GM06990 (cell line): ENCODE data around the gene RARA.
"Not testable (repeated sequence)": the region's sequence is repeated elsewhere in the genome, so short reads cannot be mapped to it uniquely, and the experiment has no call there.

Experiments
- DNase-seq: peaks from one replicate; pipeline ENCODE4 v3.0.0-alpha.2; 2011; ENCODE audit not compliant: insufficient read length; ENCODE audit errors: extremely low read depth
- H3K27me3 ChIP-seq: replicated peaks from 2 replicates; pipeline ENCODE4 v1.6.0; 2011; ENCODE audit warnings: low read length; ENCODE audit not compliant: control insufficient read depth, insufficient read depth
- H3K36me3 ChIP-seq: 2 replicates; pipeline ENCODE4 v1.5.1; 2011; ENCODE audit warnings: low read length; ENCODE audit not compliant: control insufficient read depth, insufficient read depth
- H3K4me3 ChIP-seq: replicated peaks from 2 replicates; pipeline ENCODE4 v1.5.1; 2011; ENCODE audit warnings: low read depth, mild to moderate bottlenecking, control low read depth, low read length
- CTCF ChIP-seq: IDR thresholded peaks from 2 replicates; pipeline ENCODE4 v1.5.1; 2011; ENCODE audit warnings: low read length, control low read depth, mild to moderate bottlenecking, inconsistent platforms; ENCODE audit not compliant: insufficient read depth, poor library complexity, severe bottlenecking

The RARA gene

GRCh38 chr17:40373324-40373723 lies 64.3 kb downstream of the RARA start:
- TF ChIP-seq CTCF, result no peak
- Histone ChIP-seq H3K27me3 (no peaks in the 10 kb centered on the region), H3K36me3 (no peaks in the 10 kb centered on the region), H3K4me3 (no peak overlapping the region)
- DNase-seq, result no peak

- Histone ChIP-seq H3K36me3 (no peaks in the 10 kb centered on the region), H3K27me3 (no peaks in the 10 kb centered on the region), H3K4me3 (no peak overlapping the region)
- no peak for DNase-seq
- TF ChIP-seq CTCF, result no peak
Measured at GRCh38 chr17:40373999-40374398, 65.0 kb downstream of the RARA start.

GRCh38 chr17:40374821-40375498 lies 66.0 kb downstream of the RARA start:
- Histone ChIP-seq H3K36me3 (no peaks in the 10 kb centered on the region), H3K4me3 (no peak overlapping the region), H3K27me3 (no peaks in the 10 kb centered on the region)
- TF ChIP-seq CTCF, result no peak
- no peak for DNase-seq

GRCh38 chr17:40375786-40376185 lies 66.8 kb downstream of the RARA start:
- DNase-seq, H3K36me3 ChIP-seq, H3K4me3 ChIP-seq, H3K27me3 ChIP-seq: not testable (repeated sequence)

GRCh38 chr17:40376541-40376940 lies 67.6 kb downstream of the RARA start:
- not testable (repeated sequence) for DNase-seq, H3K27me3 ChIP-seq, H3K36me3 ChIP-seq, H3K4me3 ChIP-seq

- H3K4me3 ChIP-seq, result no peak overlapping the region
- no peaks in the 10 kb centered on the region for H3K36me3 ChIP-seq
- no peaks in the 10 kb centered on the region for H3K27me3 ChIP-seq
- DNase-seq, result no peak
- TF ChIP-seq CTCF, result no peak
Measured at GRCh38 chr17:40377832-40378231, 68.9 kb downstream of the RARA start.

GRCh38 chr17:40378966-40379365 lies 70.0 kb downstream of the RARA start:
- Histone ChIP-seq H3K36me3 (no peaks in the 10 kb centered on the region), H3K4me3 (no peak overlapping the region), H3K27me3 (no peaks in the 10 kb centered on the region)
- DNase-seq, result no peak
- TF ChIP-seq CTCF, result no peak
